ENCODE measurements around the gene ADGRE2. TPM values are rescaled to one million over a fixed set of nuclear protein-coding genes. Genes with fewer than 3 reads are reported as not detected.

The ADGRE2 gene
- 1 to 10 TPM; 1.4 to 1.7 TPM for total RNA-seq

DNA sequence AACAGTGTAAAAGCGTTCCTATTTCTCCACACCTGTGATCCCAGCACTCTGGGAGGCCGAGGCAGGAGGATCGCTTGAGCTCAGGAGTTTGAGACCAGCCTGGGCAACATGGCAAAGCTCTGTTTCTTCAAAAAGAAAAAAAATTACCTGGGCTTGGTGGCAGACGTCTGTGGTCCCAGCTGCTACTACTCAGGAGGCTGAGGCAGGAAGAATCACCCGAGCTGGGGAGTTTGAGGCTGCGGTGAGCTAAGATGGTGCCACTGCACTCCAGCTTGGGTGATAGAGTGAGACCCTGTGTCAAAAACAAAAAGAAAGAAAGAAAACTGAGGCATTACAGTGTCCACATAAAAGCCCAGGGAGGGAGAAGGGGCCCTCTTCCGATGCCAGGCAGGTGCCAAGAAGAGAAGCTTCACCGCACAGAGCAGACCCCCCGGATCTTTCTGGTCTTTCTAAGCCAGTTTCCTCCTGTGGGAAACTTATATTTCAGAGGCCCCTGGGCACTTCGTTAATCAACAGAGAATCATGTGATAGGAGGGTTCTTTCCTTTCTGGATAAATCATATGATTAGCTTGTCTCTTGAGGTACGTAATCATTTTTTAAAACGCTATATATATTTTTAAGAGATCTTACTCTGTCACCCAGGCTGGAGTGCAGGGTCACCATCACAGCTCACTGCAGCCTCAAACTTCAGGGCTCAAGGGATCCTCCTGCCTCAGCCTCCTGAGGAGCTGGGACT lies at the start of gene ADGRE2:
Gene ADGRE2 (minus strand): TSS at position 451 of the 736 bp plus-strand sequence. CDS start 1,804 bp downstream, outside the sequence.

GRCh38 chr19:14689598-14690503 lies 88.5 kb downstream of the ADGRE2 start, which contains the start of gene ZNF333:
Gene ZNF333, plus strand, starts transcription at chr19:14690048. Its CDS starts 3,444 bp downstream, at chr19:14693492.

Small RNAs within 50 kb of the gene (small RNA-seq; reads per million reads assigned to genes)
- 0 to 0.06 reads per million in 2 donors for gene AC005255.1

Other genes with a start within 250 kb of the ADGRE2 start
- 10 to 100 TPM; 77.6 to 78.5 TPM for gene TECR, start 249.0 kb downstream of the ADGRE2 start, total RNA-seq
- 100 to 1,000 TPM; 273 to 333 TPM for gene NDUFB7, start 206.5 kb downstream of the ADGRE2 start, total RNA-seq
- under 1 TPM; under 0.01 to 0.34 TPM for gene CLEC17A, start 195.5 kb downstream of the ADGRE2 start, total RNA-seq
- not detected for gene ADGRE3, start 103.7 kb downstream of the ADGRE2 start, total RNA-seq
- gene ZNF333, start 88.5 kb downstream of the ADGRE2 start, total RNA-seq: 10 to 100 TPM in 1 of 2 donors, 1 to 10 TPM in 1; 6.7 to 17.6 TPM
- 1 to 10 TPM in 1 of 2 donors, under 1 TPM in 1; 0.33 to 3.1 TPM for gene OR7A5, start 56.6 kb upstream of the ADGRE2 start, total RNA-seq
- 1 to 10 TPM in 1 of 2 donors, under 1 TPM in 1; under 0.01 to 1.7 TPM for gene OR7C1, start 56.6 kb upstream of the ADGRE2 start, total RNA-seq
- not detected for gene OR7A10, start 70.4 kb upstream of the ADGRE2 start, total RNA-seq
- not detected for gene OR7A17, start 107.6 kb upstream of the ADGRE2 start, total RNA-seq
- gene OR7C2, start 162.9 kb upstream of the ADGRE2 start, total RNA-seq: not detected
- not detected for gene SLC1A6, start 201.3 kb upstream of the ADGRE2 start, total RNA-seq

Data from melanocyte of skin (primary cell).